NCI-H1436 (cell line): ENCODE data around the gene DHRS7B.
"Not testable (repeated sequence)": the region's sequence is repeated elsewhere in the genome, so short reads cannot be mapped to it uniquely, and the experiment has no call there.

Experiments
- DNase-seq: peaks from one replicate; lab custom pipeline; 2025; lab: John Stamatoyannopoulos, UW

The DHRS7B gene

GRCh38 chr17:21210411-21211076, 83.8 kb downstream of the DHRS7B start:
- no peak for DNase-seq

GRCh38 chr17:21211825-21212479, 85.2 kb downstream of the DHRS7B start:
- no peak for DNase-seq

- DNase-seq, result no peak
These were observed 86.3 kb downstream of the DHRS7B start for GRCh38 chr17:21212826-21213637.

- peak; percentile 36 for DNase-seq
These were observed 86.9 kb downstream of the DHRS7B start for GRCh38 chr17:21213638-21214014.

- peak; percentile 96 for DNase-seq
These were observed 87.4 kb downstream of the DHRS7B start, which contains the start of gene TMEM11 for GRCh38 chr17:21214015-21214776. TMEM11 (minus strand) TSS chr17:21214161; CDS start chr17:21214152, 9 bp downstream.

- no peak for DNase-seq
These were observed 88.2 kb downstream of the DHRS7B start for GRCh38 chr17:21214777-21215541.

GRCh38 chr17:21215935-21216334, 89.2 kb downstream of the DHRS7B start:
- DNase-seq, result no peak

GRCh38 chr17:21217346-21217745, 90.6 kb downstream of the DHRS7B start:
- DNase-seq, result no peak

GRCh38 chr17:21218101-21218500, 91.3 kb downstream of the DHRS7B start:
- no peak for DNase-seq

- DNase-seq, result no peak
These were observed 92.1 kb downstream of the DHRS7B start for GRCh38 chr17:21218831-21219380.

GRCh38 chr17:21223086-21223485, 96.3 kb downstream of the DHRS7B start:
- no peak for DNase-seq

- not testable (repeated sequence) for DNase-seq
These were observed 100.5 kb downstream of the DHRS7B start for GRCh38 chr17:21227277-21227676.

- DNase-seq, result no peak
These were observed 101.3 kb downstream of the DHRS7B start for GRCh38 chr17:21228111-21228510.

- no peak for DNase-seq
These were observed 102.1 kb downstream of the DHRS7B start for GRCh38 chr17:21228845-21229244.

GRCh38 chr17:21231533-21231932, 104.8 kb downstream of the DHRS7B start:
- DNase-seq, result no peak

- no peak for DNase-seq
These were observed 105.4 kb downstream of the DHRS7B start for GRCh38 chr17:21232033-21232749.

GRCh38 chr17:21233581-21234347, 107.0 kb downstream of the DHRS7B start:
- DNase-seq, result no peak

GRCh38 chr17:21235921-21236320, 109.2 kb downstream of the DHRS7B start:
- no peak for DNase-seq

GRCh38 chr17:21239680-21240368, 113.1 kb downstream of the DHRS7B start:
- DNase-seq, result no peak
